Stomach smooth muscle (tissue), 2 donors: Measurements from ENCODE around the gene GOLIM4.

Experiments used
- H3K27ac ChIP-seq: one replicate; pipeline ENCODE4 v1.7.0; 2013; ENCODE audit warnings: mild to moderate bottlenecking, low read length, inconsistent platforms
- H3K27me3 ChIP-seq, 2 donors: one replicate each; pipeline ENCODE4 v1.7.0; 2013; ENCODE audit warnings: low read length in 2 of 2; ENCODE audit not compliant: insufficient read depth in 2 of 2, control insufficient read depth in 1 of 2
- H3K36me3 ChIP-seq, 2 donors: one replicate each; pipeline ENCODE4 v1.7.0; 2013; ENCODE audit warnings: low read length in 2 of 2; ENCODE audit not compliant: control insufficient read depth in 2 of 2, insufficient read depth in 2 of 2
- H3K4me1 ChIP-seq: one replicate; pipeline ENCODE4 v1.7.0; 2013; ENCODE audit warnings: low read length; ENCODE audit not compliant: control insufficient read depth, insufficient read depth
- H3K4me3 ChIP-seq, 2 donors: one replicate each; pipeline ENCODE4 v1.7.0; 2013; ENCODE audit warnings: low read length in 2 of 2
- H3K9ac ChIP-seq, 2 donors: one replicate each; pipeline ENCODE4 v1.7.0; 2013; ENCODE audit warnings: low read length in 2 of 2, mild to moderate bottlenecking in 1 of 2
- H3K9me3 ChIP-seq, 2 donors: one replicate each; pipeline ENCODE4 v1.7.0; 2013; ENCODE audit warnings: low read length in 2 of 2; ENCODE audit not compliant: control insufficient read depth in 2 of 2
- donor health status: healthy.
- donor health status: Pancreatic carcinoma.

GOLIM4 gene

GRCh38 chr3:168073842-168074605, 21.7 kb downstream of the GOLIM4 start:
- Histone ChIP-seq H3K4me3 (no peak overlapping the region), H3K27me3 (no peaks in the 10 kb centered on the region), H3K36me3 (no peaks in the 10 kb centered on the region), H3K9me3 (no peaks in the 10 kb centered on the region), H3K9ac (no peak overlapping the region), H3K27ac (no peak overlapping the region), H3K4me1 (no peaks in the 10 kb centered on the region)

- Histone ChIP-seq H3K9ac (no peak overlapping the region), H3K9me3 (no peaks in the 10 kb centered on the region), H3K36me3 (no peaks in the 10 kb centered on the region), H3K4me1 (no peaks in the 10 kb centered on the region), H3K27ac (no peak overlapping the region), H3K27me3 (no peaks in the 10 kb centered on the region), H3K4me3 (no peak overlapping the region)
Measured at GRCh38 chr3:168072323-168072650, 23.4 kb downstream of the GOLIM4 start.

DNA sequence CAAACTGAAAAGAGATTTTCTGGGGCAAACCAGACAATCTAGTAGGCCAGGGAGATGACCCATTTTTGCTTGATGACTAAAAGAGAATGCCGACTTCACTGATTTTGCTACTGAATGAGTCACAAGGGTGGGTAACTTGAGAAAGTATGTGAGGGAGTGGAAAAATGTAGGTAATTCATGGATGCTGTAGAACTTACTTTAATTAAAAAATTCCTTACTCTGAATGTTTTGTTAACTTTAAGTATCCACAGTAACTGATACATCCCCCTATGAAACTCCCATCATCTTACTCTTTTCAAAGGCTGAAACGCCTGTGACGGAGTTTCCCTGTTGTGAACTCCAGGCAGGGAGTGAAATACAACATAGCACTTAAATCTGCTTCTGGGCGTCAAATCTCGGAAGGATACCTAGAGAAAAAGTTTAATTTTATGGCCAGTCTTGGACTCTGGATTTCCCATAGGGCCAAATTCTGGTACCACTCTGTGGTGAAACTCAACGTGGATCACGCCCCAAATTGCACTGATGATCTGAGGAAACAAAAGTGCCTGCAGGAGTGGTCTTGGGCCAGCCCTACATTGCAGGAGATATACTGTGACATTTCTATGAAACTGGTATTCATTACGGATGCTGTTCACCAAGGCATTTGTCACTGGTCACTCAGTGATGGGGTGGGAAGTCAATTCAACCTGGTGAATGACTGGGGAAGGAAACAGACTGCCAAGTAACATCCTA, 24.0 kb downstream of the GOLIM4 start:
- no peaks in the 10 kb centered on the region for H3K27me3 ChIP-seq
- H3K4me1 ChIP-seq = no peaks in the 10 kb centered on the region
- H3K36me3 ChIP-seq = no peaks in the 10 kb centered on the region
- no peaks in the 10 kb centered on the region for H3K9me3 ChIP-seq
- no peak overlapping the region for H3K9ac ChIP-seq
- H3K4me3 ChIP-seq = no peak overlapping the region
- no peak overlapping the region for H3K27ac ChIP-seq

DNA sequence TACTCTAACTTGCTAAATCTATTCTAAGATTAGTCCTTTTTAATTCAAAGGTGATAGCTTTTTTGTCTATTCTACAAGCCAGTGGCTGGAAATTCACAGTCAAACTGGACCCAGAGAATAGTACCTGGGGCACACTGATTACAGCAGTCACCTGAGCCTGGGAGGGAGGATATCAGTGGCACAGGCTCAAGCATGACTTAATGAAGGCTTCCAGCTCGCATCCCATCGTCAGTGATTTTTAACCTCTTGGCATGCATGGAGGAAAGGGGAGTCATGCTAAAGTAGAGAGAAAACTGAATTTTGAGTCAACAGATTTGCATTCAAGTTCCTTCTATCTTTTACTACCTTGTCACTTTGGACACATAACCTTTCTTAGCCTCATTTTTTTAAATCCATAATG, 24.8 kb downstream of the GOLIM4 start:
- Histone ChIP-seq H3K9me3 (no peaks in the 10 kb centered on the region), H3K27ac (no peak overlapping the region), H3K4me1 (no peaks in the 10 kb centered on the region), H3K4me3 (no peak overlapping the region), H3K9ac (no peak overlapping the region), H3K36me3 (no peaks in the 10 kb centered on the region), H3K27me3 (no peaks in the 10 kb centered on the region)

DNA sequence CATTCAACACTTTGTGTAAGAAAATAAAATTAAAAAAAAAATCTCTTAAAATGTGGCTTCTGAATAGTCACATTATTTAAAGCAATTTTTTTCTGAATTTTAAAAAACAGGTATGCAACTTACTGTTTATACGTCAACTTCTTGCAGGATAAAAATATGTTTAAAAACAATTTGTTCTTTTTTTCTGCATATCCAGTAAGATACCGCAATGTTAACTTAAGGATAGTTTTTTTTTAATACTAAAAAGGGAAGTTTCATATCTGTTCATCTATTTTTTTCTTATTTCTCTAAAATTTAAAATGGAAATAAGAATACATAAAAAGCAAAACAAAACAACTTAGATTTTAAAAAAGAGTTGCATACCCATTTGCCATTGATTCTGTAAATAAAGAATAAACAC, 27.4 kb downstream of the GOLIM4 start:
- Histone ChIP-seq H3K27ac (no peak overlapping the region), H3K4me3 (no peak overlapping the region), H3K9me3 (no peaks in the 10 kb centered on the region), H3K9ac (no peak overlapping the region), H3K36me3 (no peaks in the 10 kb centered on the region), H3K27me3 (no peaks in the 10 kb centered on the region), H3K4me1 (no peaks in the 10 kb centered on the region)

GRCh38 chr3:168066882-168067281, 28.8 kb downstream of the GOLIM4 start:
- Histone ChIP-seq H3K27me3 (no peaks in the 10 kb centered on the region), H3K27ac (no peak overlapping the region), H3K4me3 (no peak overlapping the region), H3K9ac (no peak overlapping the region), H3K36me3 (no peaks in the 10 kb centered on the region), H3K9me3 (no peaks in the 10 kb centered on the region), H3K4me1 (peaks cover 5% of the 10 kb centered on the region)

DNA sequence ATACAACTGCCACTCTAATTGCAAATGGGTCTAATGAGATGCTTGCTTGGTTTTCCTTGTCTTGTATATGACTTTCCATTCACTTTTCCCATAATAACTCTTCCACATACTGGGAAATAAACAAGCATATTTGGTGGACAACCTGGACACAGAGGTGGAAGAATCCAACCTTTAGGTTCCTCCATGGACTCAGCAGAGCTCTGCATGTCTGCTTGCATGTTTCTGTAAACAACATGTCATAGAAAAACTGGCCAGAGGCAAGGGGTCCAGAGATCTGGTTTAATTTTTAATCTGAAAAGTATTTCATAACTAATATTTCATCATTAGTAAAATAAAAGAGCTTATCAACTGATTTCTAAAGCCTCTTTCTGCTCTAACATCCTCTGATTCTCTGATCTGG, 30.2 kb downstream of the GOLIM4 start:
- Histone ChIP-seq H3K9ac (no peak overlapping the region), H3K4me1 (peaks cover 5% of the 10 kb centered on the region), H3K4me3 (no peak overlapping the region), H3K9me3 (no peaks in the 10 kb centered on the region), H3K27me3 (no peaks in the 10 kb centered on the region), H3K36me3 (no peaks in the 10 kb centered on the region), H3K27ac (no peak overlapping the region)

- H3K27me3 ChIP-seq = no peaks in the 10 kb centered on the region
- H3K4me1 ChIP-seq = peaks cover 5% of the 10 kb centered on the region
- H3K9ac ChIP-seq = no peak overlapping the region
- no peak overlapping the region for H3K4me3 ChIP-seq
- no peaks in the 10 kb centered on the region for H3K9me3 ChIP-seq
- H3K27ac ChIP-seq = no peak overlapping the region
- no peaks in the 10 kb centered on the region for H3K36me3 ChIP-seq
Measured at GRCh38 chr3:168063122-168063521, 32.6 kb downstream of the GOLIM4 start.

GRCh38 chr3:168062679-168063078, 33.0 kb downstream of the GOLIM4 start:
- no peaks in the 10 kb centered on the region for H3K9me3 ChIP-seq
- H3K4me1 ChIP-seq = peaks cover 5% of the 10 kb centered on the region
- no peak overlapping the region for H3K9ac ChIP-seq

GRCh38 chr3:168061332-168061996, 34.3 kb downstream of the GOLIM4 start:
- H3K9me3 ChIP-seq = no peaks in the 10 kb centered on the region
- H3K9ac ChIP-seq = no peak overlapping the region
- no peaks in the 10 kb centered on the region for H3K27me3 ChIP-seq
- no peak overlapping the region for H3K4me3 ChIP-seq
- peaks cover 5% of the 10 kb centered on the region for H3K4me1 ChIP-seq
- H3K27ac ChIP-seq = no peak overlapping the region
- H3K36me3 ChIP-seq = no peaks in the 10 kb centered on the region

More at GRCh38 chr3:168062679-168063078, 33.0 kb downstream of the GOLIM4 start:
- no peaks in the 10 kb centered on the region for H3K36me3 ChIP-seq
- H3K4me3 ChIP-seq = no peak overlapping the region
- no peak overlapping the region for H3K27ac ChIP-seq
- no peaks in the 10 kb centered on the region for H3K27me3 ChIP-seq

DNA sequence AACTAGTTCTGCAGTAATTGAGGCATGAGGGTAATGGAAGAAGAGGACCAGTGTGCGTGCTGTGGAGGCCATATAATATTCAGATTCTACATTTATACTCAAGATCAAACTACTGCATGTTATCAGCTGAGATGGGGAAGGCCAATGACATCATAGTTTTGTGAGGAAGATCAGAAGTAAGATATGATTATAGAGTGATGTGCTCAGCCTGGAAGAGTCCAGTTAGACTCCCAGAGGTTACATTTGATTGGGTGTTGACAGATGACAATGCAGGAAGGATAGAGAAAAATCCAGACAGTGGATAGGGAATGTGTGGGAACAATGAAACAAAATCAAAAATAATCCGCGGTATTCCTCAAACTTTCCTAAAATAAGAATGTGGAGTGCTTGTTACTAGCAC, 35.4 kb downstream of the GOLIM4 start:
- no peaks in the 10 kb centered on the region for H3K9me3 ChIP-seq
- H3K4me1 ChIP-seq = peaks cover 5% of the 10 kb centered on the region
- no peaks in the 10 kb centered on the region for H3K27me3 ChIP-seq
- no peak overlapping the region for H3K27ac ChIP-seq
- H3K4me3 ChIP-seq = no peak overlapping the region
- no peaks in the 10 kb centered on the region for H3K36me3 ChIP-seq
- no peak overlapping the region for H3K9ac ChIP-seq
